H9 (cell line): ENCODE measurements around the gene MMP26. TPM values are rescaled to one million over a fixed set of nuclear protein-coding genes. Genes with fewer than 3 reads are reported as not detected.

Experiments used
- DNase-seq: peaks from one replicate; pipeline ENCODE4 v3.0.0-alpha.2; 2017
- H2AFZ ChIP-seq: one replicate; pipeline ENCODE4 v1.6.1; 2013; ENCODE audit warnings: mild to moderate bottlenecking, low read length, control low read depth, moderate library complexity
- H2AK5ac ChIP-seq: 2 replicates; pipeline ENCODE4 v1.6.1; 2013; ENCODE audit warnings: low read length, control low read depth, mixed read lengths; ENCODE audit not compliant: insufficient read length
- H2BK120ac ChIP-seq: one replicate; pipeline ENCODE4 v1.6.1; 2013; ENCODE audit warnings: low read depth, mild to moderate bottlenecking, low read length, control low read depth, inconsistent platforms; ENCODE audit not compliant: poor library complexity, severe bottlenecking
- H2BK12ac ChIP-seq: 2 replicates; pipeline ENCODE4 v1.6.1; 2013; ENCODE audit warnings: low read length, control low read depth, mixed read lengths, low read depth; ENCODE audit not compliant: insufficient read length
- H2BK15ac ChIP-seq: 2 replicates; pipeline ENCODE4 v1.6.1; 2013; ENCODE audit warnings: low read depth, low read length, control low read depth
- H2BK20ac ChIP-seq: one replicate; pipeline ENCODE4 v1.6.1; 2013; ENCODE audit warnings: low read depth, mild to moderate bottlenecking, low read length, control low read depth, inconsistent platforms; ENCODE audit not compliant: poor library complexity, severe bottlenecking
- H2BK5ac ChIP-seq: 2 replicates; pipeline ENCODE4 v1.6.1; 2013; ENCODE audit warnings: low read length, control low read depth, mixed read lengths; ENCODE audit not compliant: insufficient read length
- H3K14ac ChIP-seq: 2 replicates; pipeline ENCODE4 v1.6.1; 2013; ENCODE audit warnings: low read length, control low read depth; ENCODE audit not compliant: insufficient read depth
- H3K18ac ChIP-seq: 2 replicates; pipeline ENCODE4 v1.6.1; 2013; ENCODE audit warnings: low read depth, mild to moderate bottlenecking, mixed read lengths, low read length, control low read depth; ENCODE audit not compliant: insufficient read length
- H3K23ac ChIP-seq: 2 replicates; pipeline ENCODE4 v1.6.1; 2013; ENCODE audit warnings: low read length, control low read depth, mixed read lengths, low read depth; ENCODE audit not compliant: insufficient read length
- H3K23me2 ChIP-seq: 2 replicates; pipeline ENCODE4 v1.6.1; 2013; ENCODE audit warnings: low read depth, mild to moderate bottlenecking, mixed read lengths, low read length, control low read depth; ENCODE audit not compliant: insufficient read length, poor library complexity, severe bottlenecking
- H3K27ac ChIP-seq: 2 replicates; pipeline ENCODE4 v1.5.1; 2013; ENCODE audit warnings: low read length, control low read depth, mixed read lengths, low read depth; ENCODE audit not compliant: insufficient read length
- H3K27me3 ChIP-seq: 2 replicates; pipeline ENCODE4 v1.6.1; 2013; ENCODE audit warnings: low read length, control low read depth, inconsistent platforms; ENCODE audit not compliant: insufficient read depth
- H3K4ac ChIP-seq: 2 replicates; pipeline ENCODE4 v1.6.1; 2013; ENCODE audit warnings: low read depth, mild to moderate bottlenecking, control low read depth, inconsistent platforms, low read length, moderate library complexity
- H3K4me1 ChIP-seq: 2 replicates; pipeline ENCODE4 v1.6.1; 2013; ENCODE audit warnings: low read length, control low read depth, inconsistent platforms; ENCODE audit not compliant: insufficient read depth
- H3K4me2 ChIP-seq: 2 replicates; pipeline ENCODE4 v1.6.1; 2013; ENCODE audit warnings: low read length, control low read depth, mixed read lengths; ENCODE audit not compliant: insufficient read length, insufficient read depth
- H3K56ac ChIP-seq: 2 replicates; pipeline ENCODE4 v1.6.1; 2013; ENCODE audit warnings: low read depth, mild to moderate bottlenecking, mixed read lengths, low read length, control low read depth; ENCODE audit not compliant: insufficient read length
- H3K79me1 ChIP-seq: 2 replicates; pipeline ENCODE4 v1.6.1; 2013; ENCODE audit warnings: low read depth, mild to moderate bottlenecking, moderate library complexity, low read length, control low read depth, inconsistent platforms; ENCODE audit not compliant: insufficient read depth, poor library complexity, severe bottlenecking
- H3K79me2 ChIP-seq: 2 replicates; pipeline ENCODE4 v1.6.1; 2013; ENCODE audit warnings: low read length, control low read depth, inconsistent platforms; ENCODE audit not compliant: insufficient read depth
- H3K9ac ChIP-seq: 2 replicates; pipeline ENCODE4 v1.6.1; 2013; ENCODE audit warnings: low read length, control low read depth, mixed read lengths; ENCODE audit not compliant: insufficient read length; ENCODE audit errors: extremely low read depth
- H3K9me3 ChIP-seq: one replicate; pipeline ENCODE4 v1.6.1; 2013; ENCODE audit warnings: low read depth, low read length, inconsistent platforms; ENCODE audit not compliant: control insufficient read depth
- H3T11ph ChIP-seq: one replicate; pipeline ENCODE4 v1.6.1; 2013; ENCODE audit warnings: mild to moderate bottlenecking, low read length, control low read depth, inconsistent platforms
- H4K20me1 ChIP-seq: one replicate; pipeline ENCODE4 v1.6.1; 2013; ENCODE audit not compliant: control insufficient read depth, insufficient read length, insufficient read depth
- H4K5ac ChIP-seq: 2 replicates; pipeline ENCODE4 v1.6.1; 2013; ENCODE audit warnings: low read depth, mild to moderate bottlenecking, mixed read lengths, low read length, control low read depth; ENCODE audit not compliant: insufficient read length
- H4K8ac ChIP-seq: replicated peaks from 2 replicates; pipeline ENCODE4 v1.6.1; 2013; ENCODE audit warnings: low read length, control low read depth, mixed read lengths, low read depth; ENCODE audit not compliant: insufficient read length
- H4K91ac ChIP-seq: 2 replicates; pipeline ENCODE4 v1.6.1; 2013; ENCODE audit warnings: low read depth, mild to moderate bottlenecking, moderate library complexity, mixed read lengths, low read length, control low read depth; ENCODE audit not compliant: insufficient read length
- H3K27ac Mint-ChIP-seq, 3 experiments: 2 replicates in 2 of 3; 3 replicates in 1 of 3; pipeline ENCODE4 v1.8.0; 2020 to 2021; ENCODE audit warnings: mixed read lengths in 3 of 3, mild to moderate bottlenecking in 1 of 3, moderate library complexity in 1 of 3
- H3K27me3 Mint-ChIP-seq: 2 replicates; pipeline ENCODE4 v1.8.0; 2021; ENCODE audit warnings: low read depth, mild to moderate bottlenecking, moderate library complexity, mixed read lengths
- H3K36me3 Mint-ChIP-seq, 3 experiments: 2 replicates in 2 of 3; 3 replicates in 1 of 3; pipeline ENCODE4 v1.8.0; 2020 to 2021; ENCODE audit warnings: low read depth in 3 of 3, mixed read lengths in 3 of 3; ENCODE audit not compliant: insufficient read depth in 1 of 3
- H3K4me1 Mint-ChIP-seq, 2 experiments: 2 replicates each; pipeline ENCODE4 v1.8.0; 2020; ENCODE audit warnings: mixed read lengths in 2 of 2
- H3K4me3 Mint-ChIP-seq, 2 experiments: 2 replicates in 1 of 2; 3 replicates in 1 of 2; pipeline ENCODE4 v1.8.0; 2020 to 2021; ENCODE audit warnings: mild to moderate bottlenecking in 2 of 2, mixed read lengths in 2 of 2, moderate library complexity in 1 of 2
- H3K9me3 Mint-ChIP-seq, 2 experiments: 2 replicates in 1 of 2; 3 replicates in 1 of 2; pipeline ENCODE4 v1.8.0; 2020; ENCODE audit warnings: mild to moderate bottlenecking in 2 of 2, mixed read lengths in 2 of 2, moderate library complexity in 1 of 2
- WGBS: extraction: QIAGEN DNeasy Blood & Tissue Kit; methylation state at CpG from one replicate; pipeline ENCODE4 v1.1.7; 2013; ENCODE audit warnings: missing lambda C conversion rate, low lambda C conversion rate, mixed read lengths; ENCODE audit not compliant: insufficient read length; ENCODE audit errors: extremely low coverage; 5-methylcytosine and 5-hydroxymethylcytosine counted together
- total RNA-seq: library from RNA; stranded (reverse); gene quantifications from 2 replicates; pipeline ENCODE4 v1.2.1, GENCODE V29; 2021
- TF ChIP-seq, protein P1 (sequence below): fragments of 200-600 bp; sonication (generic); conservative IDR thresholded peaks from 3 replicates; pipeline ENCODE4 v1.8.0; 2021; ENCODE audit warnings: antibody characterized with exemption, mild to moderate bottlenecking

Gene MMP26
- total RNA-seq, 1 experiment from 2014 or later, result not detected

DNA sequence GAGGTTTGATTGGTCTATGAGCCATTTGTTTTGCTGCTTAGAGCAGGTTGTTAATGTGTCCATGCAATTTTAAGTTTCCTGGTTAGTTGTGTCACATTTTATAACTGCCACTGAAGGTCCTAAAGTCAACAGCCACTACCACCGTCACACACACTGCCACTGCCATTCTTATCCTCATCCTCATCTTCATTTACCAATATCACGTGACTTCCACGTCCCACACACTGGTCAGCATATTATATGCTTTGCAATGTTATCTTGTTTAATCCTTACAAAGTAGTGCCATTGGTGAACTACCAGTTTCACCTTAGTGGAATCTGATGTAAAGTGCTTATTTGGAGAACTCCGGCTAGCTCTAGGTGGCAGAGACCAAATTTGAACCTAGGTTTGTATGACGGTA is 9.7 kb downstream of the MMP26 start:
- H3K4me3 Mint-ChIP-seq, result no peak overlapping the region
- H3K27me3 Mint-ChIP-seq, result no peaks in the 10 kb centered on the region
- H3K9me3 Mint-ChIP-seq, result no peaks in the 10 kb centered on the region
- Histone ChIP-seq H3K4ac (no peak overlapping the region), H4K5ac (no peak overlapping the region), H4K8ac (no peak overlapping the region), H4K20me1 (no peaks in the 10 kb centered on the region), H3K27me3 (no peaks in the 10 kb centered on the region), H3T11ph (no peak overlapping the region), H3K9ac (no peak overlapping the region), H2BK12ac (no peak overlapping the region), H3K23ac (no peak overlapping the region), H2AK5ac (no peak overlapping the region), H3K79me1 (no peaks in the 10 kb centered on the region), H2AFZ (no peak overlapping the region), H2BK120ac (no peak overlapping the region), H3K14ac (no peak overlapping the region), H3K23me2 (no peaks in the 10 kb centered on the region), H2BK5ac (no peak overlapping the region), H3K9me3 (no peaks in the 10 kb centered on the region), H3K27ac (no peak overlapping the region), H3K56ac (no peak overlapping the region), H3K18ac (no peak overlapping the region), H3K4me2 (no peak overlapping the region), H4K91ac (no peak overlapping the region), H3K79me2 (no peaks in the 10 kb centered on the region), H2BK15ac (no peak overlapping the region), H2BK20ac (no peak overlapping the region), H3K4me1 (peaks cover 5% of the 10 kb centered on the region; the same call in 1 of the 2 replicates)
- peaks cover 21 to 23% of the 10 kb centered on the region in 2 experiments for H3K4me1 Mint-ChIP-seq
- DNase-seq, result no peak
- H3K27ac Mint-ChIP-seq, result no peak overlapping the region
- no CpG with 5 or more reads among the region's 5 CpGs for WGBS
- TF ChIP-seq, protein P1, sequence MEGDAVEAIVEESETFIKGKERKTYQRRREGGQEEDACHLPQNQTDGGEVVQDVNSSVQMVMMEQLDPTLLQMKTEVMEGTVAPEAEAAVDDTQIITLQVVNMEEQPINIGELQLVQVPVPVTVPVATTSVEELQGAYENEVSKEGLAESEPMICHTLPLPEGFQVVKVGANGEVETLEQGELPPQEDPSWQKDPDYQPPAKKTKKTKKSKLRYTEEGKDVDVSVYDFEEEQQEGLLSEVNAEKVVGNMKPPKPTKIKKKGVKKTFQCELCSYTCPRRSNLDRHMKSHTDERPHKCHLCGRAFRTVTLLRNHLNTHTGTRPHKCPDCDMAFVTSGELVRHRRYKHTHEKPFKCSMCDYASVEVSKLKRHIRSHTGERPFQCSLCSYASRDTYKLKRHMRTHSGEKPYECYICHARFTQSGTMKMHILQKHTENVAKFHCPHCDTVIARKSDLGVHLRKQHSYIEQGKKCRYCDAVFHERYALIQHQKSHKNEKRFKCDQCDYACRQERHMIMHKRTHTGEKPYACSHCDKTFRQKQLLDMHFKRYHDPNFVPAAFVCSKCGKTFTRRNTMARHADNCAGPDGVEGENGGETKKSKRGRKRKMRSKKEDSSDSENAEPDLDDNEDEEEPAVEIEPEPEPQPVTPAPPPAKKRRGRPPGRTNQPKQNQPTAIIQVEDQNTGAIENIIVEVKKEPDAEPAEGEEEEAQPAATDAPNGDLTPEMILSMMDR, result no peak
- 0 out of 7 replicates have a peak, but pooled peaks cover 0 to 2% (median 0%) of the 10 kb centered on the region in 3 experiments for H3K36me3 Mint-ChIP-seq
